IPS-20b (cell line): Measurements from ENCODE around the gene RNF25.

Experiments used
- H3K27ac ChIP-seq: one replicate; pipeline ENCODE4 v1.5.1; 2013; ENCODE audit warnings: low read length
- H3K27me3 ChIP-seq: 2 replicates; pipeline ENCODE4 v1.6.1; 2013; ENCODE audit warnings: mild to moderate bottlenecking, low read length, inconsistent platforms; ENCODE audit not compliant: insufficient read depth
- H3K36me3 ChIP-seq: 2 replicates; pipeline ENCODE4 v1.6.1; 2013; ENCODE audit warnings: low read depth, mild to moderate bottlenecking, inconsistent platforms, low read length, moderate library complexity; ENCODE audit not compliant: insufficient read depth
- H3K4me1 ChIP-seq: 2 replicates; pipeline ENCODE4 v1.6.1; 2013; ENCODE audit warnings: mild to moderate bottlenecking, control low read depth, inconsistent platforms, low read length, moderate library complexity; ENCODE audit not compliant: insufficient read depth
- H3K4me3 ChIP-seq: 2 replicates; pipeline ENCODE4 v1.5.1; 2013; ENCODE audit warnings: mild to moderate bottlenecking, low read length, inconsistent platforms
- H3K9ac ChIP-seq: 2 replicates; pipeline ENCODE4 v1.6.1; 2013; ENCODE audit warnings: low read depth, mild to moderate bottlenecking, inconsistent platforms, low read length, moderate library complexity
- H3K9me3 ChIP-seq: 2 replicates; pipeline ENCODE4 v1.6.1; 2013; ENCODE audit warnings: mild to moderate bottlenecking, low read depth, low read length, inconsistent platforms; ENCODE audit not compliant: insufficient read depth

The RNF25 gene

DNA sequence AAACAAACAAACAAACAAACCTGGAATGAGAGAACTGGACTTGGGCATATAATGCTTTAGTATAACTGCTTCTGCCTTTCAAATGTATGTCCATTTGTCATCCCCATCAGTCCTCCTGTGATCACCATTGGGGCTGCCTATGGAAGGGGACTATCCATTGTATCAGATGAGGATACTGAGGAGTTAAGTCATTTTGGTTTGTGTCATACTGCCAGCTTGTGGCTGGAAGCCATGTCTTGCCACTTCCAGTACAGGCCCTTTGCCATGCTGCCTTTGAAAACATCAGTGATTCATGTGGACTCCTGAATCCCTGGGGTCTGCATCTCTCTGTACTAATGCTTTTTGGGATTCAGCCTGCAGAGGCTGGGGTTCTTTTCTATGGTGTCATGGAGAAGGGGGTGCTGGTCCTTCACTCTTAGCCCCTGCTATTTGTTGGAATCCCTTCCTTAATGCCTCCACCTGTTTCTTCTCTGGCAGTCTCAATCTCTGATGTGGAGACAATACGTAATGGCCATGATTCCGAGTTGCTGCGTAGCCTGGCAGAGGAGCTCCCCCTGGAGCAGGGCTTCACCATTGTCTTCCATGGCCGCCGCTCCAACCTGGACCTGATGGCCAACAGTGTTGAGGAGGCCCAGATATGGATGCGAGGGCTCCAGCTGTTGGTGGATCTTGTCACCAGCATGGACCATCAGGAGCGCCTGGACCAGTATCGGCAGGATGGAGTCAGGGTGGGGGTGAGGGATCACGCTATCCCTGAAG lies 53.5 kb downstream of the RNF25 start:
- no peak overlapping the region for H3K9ac ChIP-seq
- no peaks in the 10 kb centered on the region for H3K27me3 ChIP-seq
- no peaks in the 10 kb centered on the region for H3K36me3 ChIP-seq
- no peaks in the 10 kb centered on the region for H3K4me1 ChIP-seq
- no peak overlapping the region for H3K27ac ChIP-seq
- H3K9me3 ChIP-seq = no peaks in the 10 kb centered on the region
- no peak overlapping the region for H3K4me3 ChIP-seq

DNA sequence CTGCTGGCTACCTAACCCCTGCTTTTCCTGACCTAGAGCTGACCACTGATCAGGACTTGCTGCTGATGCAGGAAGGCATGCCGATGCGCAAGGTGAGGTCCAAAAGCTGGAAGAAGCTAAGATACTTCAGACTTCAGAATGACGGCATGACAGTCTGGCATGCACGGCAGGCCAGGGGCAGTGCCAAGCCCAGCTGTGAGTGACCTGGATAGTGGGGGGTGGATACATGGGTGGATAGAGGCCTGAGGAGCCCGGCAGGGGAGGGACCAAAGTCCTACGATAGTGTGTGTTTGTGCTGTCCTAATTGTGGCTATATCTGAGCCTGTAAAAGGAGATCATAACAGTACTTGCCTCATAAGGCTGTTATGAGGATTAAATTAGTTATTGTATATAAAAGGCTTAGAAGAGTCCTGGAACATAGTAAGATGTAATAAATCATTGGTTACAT lies 55.9 kb downstream of the RNF25 start:
- Histone ChIP-seq H3K27ac (no peak overlapping the region), H3K27me3 (no peaks in the 10 kb centered on the region), H3K9me3 (no peaks in the 10 kb centered on the region), H3K36me3 (no peaks in the 10 kb centered on the region), H3K4me3 (no peak overlapping the region), H3K9ac (no peak overlapping the region), H3K4me1 (no peaks in the 10 kb centered on the region)
